ENCODE data around the gene LCTL.

DNA sequence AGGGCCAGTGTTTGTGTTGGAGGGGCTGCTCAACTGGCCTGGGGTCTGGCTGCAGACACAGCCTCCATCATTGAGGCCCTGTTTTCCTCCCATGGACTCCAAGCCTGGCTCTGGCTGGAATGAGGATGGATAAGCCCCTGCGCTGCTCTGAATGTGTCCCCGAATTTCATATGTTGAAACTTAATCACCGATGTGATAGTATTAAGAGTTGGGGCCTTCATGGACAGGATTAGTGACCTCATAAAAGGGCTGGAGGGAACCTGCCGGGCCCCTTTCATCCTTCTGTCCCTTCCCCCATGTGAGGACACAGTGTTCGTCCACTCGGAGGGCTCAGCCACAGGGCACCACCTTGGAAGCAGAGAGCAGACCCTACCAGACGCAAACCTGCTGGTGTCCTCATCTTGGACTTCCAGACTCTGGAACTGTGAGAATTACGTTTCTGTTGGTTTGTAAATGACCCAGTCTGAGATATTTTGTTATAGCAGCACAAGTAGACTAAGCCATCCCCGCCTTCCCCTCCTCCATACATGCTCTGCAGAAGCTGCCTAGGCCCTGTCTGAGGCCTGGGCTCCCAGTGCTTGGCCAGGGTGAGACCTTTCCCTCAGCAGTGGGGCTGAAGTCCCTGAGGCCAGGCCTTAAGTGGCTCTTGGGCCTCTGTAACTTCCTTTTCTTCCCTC is 3.8 kb upstream of the LCTL start:
- TF ChIP-seq, protein P1, sequence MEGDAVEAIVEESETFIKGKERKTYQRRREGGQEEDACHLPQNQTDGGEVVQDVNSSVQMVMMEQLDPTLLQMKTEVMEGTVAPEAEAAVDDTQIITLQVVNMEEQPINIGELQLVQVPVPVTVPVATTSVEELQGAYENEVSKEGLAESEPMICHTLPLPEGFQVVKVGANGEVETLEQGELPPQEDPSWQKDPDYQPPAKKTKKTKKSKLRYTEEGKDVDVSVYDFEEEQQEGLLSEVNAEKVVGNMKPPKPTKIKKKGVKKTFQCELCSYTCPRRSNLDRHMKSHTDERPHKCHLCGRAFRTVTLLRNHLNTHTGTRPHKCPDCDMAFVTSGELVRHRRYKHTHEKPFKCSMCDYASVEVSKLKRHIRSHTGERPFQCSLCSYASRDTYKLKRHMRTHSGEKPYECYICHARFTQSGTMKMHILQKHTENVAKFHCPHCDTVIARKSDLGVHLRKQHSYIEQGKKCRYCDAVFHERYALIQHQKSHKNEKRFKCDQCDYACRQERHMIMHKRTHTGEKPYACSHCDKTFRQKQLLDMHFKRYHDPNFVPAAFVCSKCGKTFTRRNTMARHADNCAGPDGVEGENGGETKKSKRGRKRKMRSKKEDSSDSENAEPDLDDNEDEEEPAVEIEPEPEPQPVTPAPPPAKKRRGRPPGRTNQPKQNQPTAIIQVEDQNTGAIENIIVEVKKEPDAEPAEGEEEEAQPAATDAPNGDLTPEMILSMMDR (IDR thresholded peaks at IDR 0.05): no peak
- no peak for TF ChIP-seq POLR2A (IDR thresholded peaks at IDR 0.05)

All from testis (tissue), 2 donors.